Prostate gland (tissue), 2 donors: ENCODE results near the gene PLXNC1. TPM values are rescaled to one million over a fixed set of nuclear protein-coding genes. Genes with fewer than 3 reads are reported as not detected.

ENCODE experiments used
- DNase-seq: peaks from one replicate; pipeline ENCODE4 v3.0.0-alpha.2; 2019; ENCODE audit warnings: low spot score
- H3K27ac ChIP-seq, 2 donors: fragments of 200-600 bp; sonication (generic); 2 replicates each; pipeline ENCODE4 v1.5.1; 2017 to 2019
- H3K27me3 ChIP-seq: fragments of 200-600 bp; sonication (generic); replicated peaks from 2 replicates; pipeline ENCODE4 v1.5.1; 2019; ENCODE audit not compliant: insufficient read depth
- H3K36me3 ChIP-seq, 2 donors: fragments of 200-600 bp; sonication (generic); 1 replicate in 1 of 2; 2 replicates in 1 of 2; pipeline versions ENCODE4 v1.5.1 to v1.8.1; 2017 to 2019
- H3K4me1 ChIP-seq: fragments of 200-600 bp; sonication (generic); replicated peaks from 2 replicates; pipeline ENCODE4 v1.5.1; 2019
- H3K4me3 ChIP-seq, 2 donors: fragments of 200-600 bp; sonication (generic); 2 replicates each; pipeline ENCODE4 v1.5.1; 2017 to 2019
- H3K9me3 ChIP-seq: fragments of 200-600 bp; sonication (generic); 2 replicates; pipeline ENCODE4 v1.5.1; 2017
- POLR2A ChIP-seq: fragments of 450-650 bp; IDR thresholded peaks from one replicate; pipeline ENCODE4 v1.6.1; 2016; ENCODE audit warnings: antibody characterized with exemption, mild to moderate bottlenecking
- POLR2AphosphoS5 ChIP-seq: sonication (generic); formaldehyde crosslinking; IDR thresholded peaks from one replicate; pipeline ENCODE4 v1.6.1; 2017; ENCODE audit warnings: antibody characterized with exemption
- WGBS: methylation state at CpG from one replicate; pipeline ENCODE4 v1.1.5; 2018; 5-methylcytosine and 5-hydroxymethylcytosine counted together
- intact Hi-C: fragments of 100-400 bp; cut with DNase I; formaldehyde crosslinking; loops from one replicate; pipeline ENCODE4 v1.14.2; 2022
- total RNA-seq, 2 donors: library from RNA; depleted of rRNA; stranded (reverse); fragments of >200 nt; gene quantifications; one replicate each; pipeline ENCODE4 v1.1.0, GENCODE V29; 2016
- TF ChIP-seq, protein P1 (sequence below), 4 experiments: fragments of 200-600 bp in 2 of 4; fragments of 450-650 bp in 2 of 4; sonication (generic) in 2 of 4; IDR thresholded peaks; 1 replicate in 3 of 4; 2 replicates in 1 of 4; pipeline ENCODE4 v1.5.1; 2016 to 2019; ENCODE audit warnings: antibody characterized with exemption in 4 of 4, mild to moderate bottlenecking in 2 of 4, moderate library complexity in 2 of 4

Gene PLXNC1
- total RNA-seq, 2 donors from 2014 or later, result 2.7 to 118 TPM

GRCh38 chr12:94147387-94147990 lies 888 bp upstream of the PLXNC1 start:
- no peak for TF ChIP-seq POLR2A
- no peak for TF ChIP-seq POLR2AphosphoS5
- TF ChIP-seq, protein P1, sequence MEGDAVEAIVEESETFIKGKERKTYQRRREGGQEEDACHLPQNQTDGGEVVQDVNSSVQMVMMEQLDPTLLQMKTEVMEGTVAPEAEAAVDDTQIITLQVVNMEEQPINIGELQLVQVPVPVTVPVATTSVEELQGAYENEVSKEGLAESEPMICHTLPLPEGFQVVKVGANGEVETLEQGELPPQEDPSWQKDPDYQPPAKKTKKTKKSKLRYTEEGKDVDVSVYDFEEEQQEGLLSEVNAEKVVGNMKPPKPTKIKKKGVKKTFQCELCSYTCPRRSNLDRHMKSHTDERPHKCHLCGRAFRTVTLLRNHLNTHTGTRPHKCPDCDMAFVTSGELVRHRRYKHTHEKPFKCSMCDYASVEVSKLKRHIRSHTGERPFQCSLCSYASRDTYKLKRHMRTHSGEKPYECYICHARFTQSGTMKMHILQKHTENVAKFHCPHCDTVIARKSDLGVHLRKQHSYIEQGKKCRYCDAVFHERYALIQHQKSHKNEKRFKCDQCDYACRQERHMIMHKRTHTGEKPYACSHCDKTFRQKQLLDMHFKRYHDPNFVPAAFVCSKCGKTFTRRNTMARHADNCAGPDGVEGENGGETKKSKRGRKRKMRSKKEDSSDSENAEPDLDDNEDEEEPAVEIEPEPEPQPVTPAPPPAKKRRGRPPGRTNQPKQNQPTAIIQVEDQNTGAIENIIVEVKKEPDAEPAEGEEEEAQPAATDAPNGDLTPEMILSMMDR (IDR thresholded peaks at IDR 0.05), result no peak
- Histone ChIP-seq H3K4me1 (peaks cover under 1% of the 10 kb centered on the region), H3K9me3 (no peaks in the 10 kb centered on the region), H3K27me3 (peaks cover 9% of the 10 kb centered on the region), H3K27ac (no peak overlapping the region), H3K36me3 (no peaks in the 10 kb centered on the region), H3K4me3 (peak overlapping the region; percentile 44 to 46)
- 55% methylated on average over 13 of the region's 13 CpGs for WGBS
- DNase-seq, result no peak
- intact Hi-C loops, result loop anchor here (5.0 kb wide), 1 partner anchor 385 kb away; no protein-coding TSS in a partner anchor

- Histone ChIP-seq H3K36me3 (no peaks in the 10 kb centered on the region), H3K27ac (no peak overlapping the region), H3K4me3 (peak overlapping the region; percentile 44 to 46), H3K27me3 (peaks cover 9% of the 10 kb centered on the region), H3K4me1 (peaks cover 3% of the 10 kb centered on the region), H3K9me3 (no peaks in the 10 kb centered on the region)
- WGBS, result 0% methylated on average over 5 of the region's 62 CpGs
- TF ChIP-seq, protein P1 (IDR thresholded peaks at IDR 0.05), result no peak
- TF ChIP-seq POLR2AphosphoS5 (no peak), POLR2A (no peak)
- DNase-seq, result no peak
- intact Hi-C loops, result loop anchor here (5.0 kb wide), 1 partner anchor 384 kb away; no protein-coding TSS in a partner anchor
Observed at GRCh38 chr12:94148739-94149118, 352 bp downstream of the PLXNC1 start.

- Histone ChIP-seq H3K4me1 (peaks cover 3% of the 10 kb centered on the region), H3K27ac (no peak overlapping the region), H3K4me3 (peak overlapping the region; percentile 44 to 46), H3K27me3 (peaks cover 9% of the 10 kb centered on the region), H3K9me3 (no peaks in the 10 kb centered on the region), H3K36me3 (no peaks in the 10 kb centered on the region)
- TF ChIP-seq POLR2A (no peak), POLR2AphosphoS5 (no peak)
- TF ChIP-seq, protein P1 (IDR thresholded peaks at IDR 0.05), result peak in 1 of 4 experiments; percentile 18
- 2% methylated on average over 39 of the region's 76 CpGs for WGBS
- intact Hi-C loops, result loop anchor here (5.0 kb wide), 1 partner anchor 383 kb away; no protein-coding TSS in a partner anchor
- DNase-seq, result no peak
Observed at GRCh38 chr12:94149119-94149780, 873 bp downstream of the PLXNC1 start.

- no peak for DNase-seq
- intact Hi-C loops, result loop anchor here (5.0 kb wide), 2 partner anchors 277 to 382 kb away; no protein-coding TSS in a partner anchor
- H3K27me3 ChIP-seq, result peaks cover 9% of the 10 kb centered on the region
Observed at GRCh38 chr12:94149781-94150239, 1.4 kb downstream of the PLXNC1 start.

More at GRCh38 chr12:94149781-94150239, 1.4 kb downstream of the PLXNC1 start:
- TF ChIP-seq POLR2AphosphoS5, result no peak
- TF ChIP-seq POLR2A, result no peak
- TF ChIP-seq, protein P1 (IDR thresholded peaks at IDR 0.05), result no peak
- peak overlapping the region; percentile 44 to 46 for H3K4me3 ChIP-seq
- H3K4me1 ChIP-seq, result peaks cover 3% of the 10 kb centered on the region
- 1% methylated on average over 36 of the region's 49 CpGs for WGBS
- H3K27ac ChIP-seq, result no peak overlapping the region
- H3K36me3 ChIP-seq, result no peaks in the 10 kb centered on the region
- no peaks in the 10 kb centered on the region for H3K9me3 ChIP-seq
